Glutamatergic neuron (in vitro differentiated cells): ENCODE data around the gene CCL4. TPM values are rescaled to one million over a fixed set of nuclear protein-coding genes. Genes with fewer than 3 reads are reported as not detected.

Source experiments
- DNase-seq: peaks from one replicate; pipeline ENCODE4 v3.0.0; 2022
- H3K27ac Mint-ChIP-seq: one replicate; pipeline ENCODE4 v1.8.0; 2020; ENCODE audit warnings: mild to moderate bottlenecking, mixed read lengths, inconsistent platforms; ENCODE audit not compliant: unreplicated experiment
- H3K27me3 Mint-ChIP-seq: one replicate; pipeline ENCODE4 v1.8.0; 2020; ENCODE audit warnings: mild to moderate bottlenecking, moderate library complexity, mixed read lengths, inconsistent platforms; ENCODE audit not compliant: unreplicated experiment
- H3K36me3 Mint-ChIP-seq: one replicate; pipeline ENCODE4 v1.8.0; 2020; ENCODE audit warnings: mild to moderate bottlenecking, mixed read lengths, inconsistent platforms; ENCODE audit not compliant: unreplicated experiment
- H3K4me1 Mint-ChIP-seq: one replicate; pipeline ENCODE4 v1.8.0; 2020; ENCODE audit warnings: mild to moderate bottlenecking, low read depth, mixed read lengths, inconsistent platforms; ENCODE audit not compliant: unreplicated experiment
- H3K4me3 Mint-ChIP-seq: one replicate; pipeline ENCODE4 v1.8.0; 2020; ENCODE audit warnings: mild to moderate bottlenecking, mixed read lengths, inconsistent platforms; ENCODE audit not compliant: unreplicated experiment
- H3K9me3 Mint-ChIP-seq: one replicate; pipeline ENCODE4 v1.8.0; 2020; ENCODE audit warnings: mild to moderate bottlenecking, moderate library complexity, mixed read lengths, inconsistent platforms; ENCODE audit not compliant: unreplicated experiment
- CTCF ChIP-seq: fragments of 200-600 bp; sonication (generic); IDR thresholded peaks from one replicate; pipeline ENCODE4 v1.5.0; 2021; ENCODE audit not compliant: partially characterized antibody, unreplicated experiment
- total RNA-seq: library from RNA; stranded (reverse); fragmentation: NEBNext Ultra II Directional; extraction: Animal tissue kit (Norgen Biotek cat#: 25700); gene quantifications from one replicate; pipeline ENCODE4 v1.2.1, GENCODE V29; 2021; ENCODE audit not compliant: unreplicated experiment

CCL4 gene
- total RNA-seq, 1 donor from 2014 or later = not detected

- Mint-ChIP-seq H3K27me3 (peaks cover 2% of the 10 kb centered on the region), H3K4me3 (no peak overlapping the region), H3K4me1 (no peaks in the 10 kb centered on the region), H3K9me3 (peaks cover 4% of the 10 kb centered on the region), H3K36me3 (peaks cover 4% of the 10 kb centered on the region), H3K27ac (no peak overlapping the region)
- TF ChIP-seq CTCF = no peak
- no peak for DNase-seq
Measured at GRCh38 chr17:36129616-36130015, 26.0 kb downstream of the CCL4 start.

- TF ChIP-seq CTCF = no peak
- H3K27ac Mint-ChIP-seq = no peak overlapping the region
- no peaks in the 10 kb centered on the region for H3K4me1 Mint-ChIP-seq
- H3K9me3 Mint-ChIP-seq = peaks cover 4% of the 10 kb centered on the region
- no peak overlapping the region for H3K4me3 Mint-ChIP-seq
- no peak for DNase-seq
- peaks cover 4% of the 10 kb centered on the region for H3K36me3 Mint-ChIP-seq
- H3K27me3 Mint-ChIP-seq = peaks cover 2% of the 10 kb centered on the region
Measured at GRCh38 chr17:36130346-36130745, 26.7 kb downstream of the CCL4 start.

GRCh38 chr17:36131421-36131820 lies 27.8 kb downstream of the CCL4 start:
- no peak overlapping the region for H3K4me3 Mint-ChIP-seq
- peaks cover 2% of the 10 kb centered on the region for H3K27me3 Mint-ChIP-seq
- no peak for TF ChIP-seq CTCF
- H3K27ac Mint-ChIP-seq = no peak overlapping the region
- no peaks in the 10 kb centered on the region for H3K4me1 Mint-ChIP-seq
- H3K9me3 Mint-ChIP-seq = no peaks in the 10 kb centered on the region
- H3K36me3 Mint-ChIP-seq = no peaks in the 10 kb centered on the region
- no peak for DNase-seq

- peaks cover 2% of the 10 kb centered on the region for H3K27me3 Mint-ChIP-seq
- no peak for DNase-seq
- no peaks in the 10 kb centered on the region for H3K4me1 Mint-ChIP-seq
- H3K9me3 Mint-ChIP-seq = no peaks in the 10 kb centered on the region
- no peak for TF ChIP-seq CTCF
- H3K36me3 Mint-ChIP-seq = peaks cover 2% of the 10 kb centered on the region
- H3K27ac Mint-ChIP-seq = no peak overlapping the region
- no peak overlapping the region for H3K4me3 Mint-ChIP-seq
Measured at GRCh38 chr17:36131931-36132330, 28.3 kb downstream of the CCL4 start.

- no peaks in the 10 kb centered on the region for H3K4me1 Mint-ChIP-seq
- H3K9me3 Mint-ChIP-seq = no peaks in the 10 kb centered on the region
- peaks cover 3% of the 10 kb centered on the region for H3K36me3 Mint-ChIP-seq
- H3K4me3 Mint-ChIP-seq = no peak overlapping the region
- no peak for DNase-seq
- H3K27me3 Mint-ChIP-seq = peaks cover 2% of the 10 kb centered on the region
- no peak for TF ChIP-seq CTCF
- no peak overlapping the region for H3K27ac Mint-ChIP-seq
Measured at GRCh38 chr17:36132421-36132831, 28.8 kb downstream of the CCL4 start.
